Gastrocnemius medialis (tissue), 4 donors: ENCODE measurements around the gene SPACA7. TPM values are rescaled to one million over a fixed set of nuclear protein-coding genes. Genes with fewer than 3 reads are reported as not detected.
"Not testable (repeated sequence)": the region's sequence is repeated elsewhere in the genome, so short reads cannot be mapped to it uniquely, and the experiment has no call there.

ENCODE experiments used
- ATAC-seq, 2 donors: fragments of 150-250 bp; one replicate each; pipeline ENCODE4 v1.9.1; 2016
- DNase-seq, 2 donors: peaks; one replicate each; pipeline ENCODE4 v3.0.0-alpha.2; 2019
- H3K27ac ChIP-seq, 4 donors: fragments of 200-600 bp; sonication (generic); 1 replicate in 1 of 4; 2 replicates in 3 of 4; pipeline ENCODE4 v1.5.1; 2016 to 2018; ENCODE audit warnings: mild to moderate bottlenecking in 2 of 4, moderate library complexity in 1 of 4
- H3K27me3 ChIP-seq, 3 donors: fragments of 200-600 bp; sonication (generic) in 2 of 3; 1 replicate in 1 of 3; 2 replicates in 2 of 3; pipeline versions ENCODE4 v1.5.1 to v1.6.0; 2016 to 2019; ENCODE audit warnings: mild to moderate bottlenecking in 1 of 3, moderate library complexity in 1 of 3
- H3K36me3 ChIP-seq, 2 donors: fragments of 200-600 bp; sonication (generic) in 1 of 2; one replicate each; pipeline ENCODE4 v1.5.1; 2017 to 2018
- H3K4me1 ChIP-seq, 2 donors: fragments of 200-600 bp; sonication (generic) in 1 of 2; one replicate each; pipeline ENCODE4 v1.5.1; 2016 to 2017; ENCODE audit warnings: mild to moderate bottlenecking in 2 of 2
- H3K4me3 ChIP-seq, 4 donors: fragments of 200-600 bp; sonication (generic) in 3 of 4; 1 replicate in 1 of 4; 2 replicates in 3 of 4; pipeline ENCODE4 v1.5.1; 2016 to 2019; ENCODE audit warnings: mild to moderate bottlenecking in 2 of 4
- H3K9me3 ChIP-seq, 3 donors: fragments of 200-600 bp; sonication (generic) in 2 of 3; 1 replicate in 1 of 3; 2 replicates in 2 of 3; pipeline ENCODE4 v1.5.1; 2016 to 2019
- POLR2A ChIP-seq, 2 donors: fragments of 450-650 bp; IDR thresholded peaks; one replicate each; pipeline ENCODE4 v1.6.1; 2017; ENCODE audit warnings: antibody characterized with exemption in 2 of 2, mild to moderate bottlenecking in 2 of 2, moderate library complexity in 2 of 2
- in situ Hi-C, 4 donors: fragments of 200-750 bp; cut with MboI; loops; one replicate each; pipeline versions ENCODE4 v1.15.0 to v1.8.0; 2017; ENCODE audit warnings: low sequenced_read_pairs in 4 of 4
- intact Hi-C: fragments of 100-400 bp; cut with DNase I; formaldehyde crosslinking; loops from one replicate; pipeline ENCODE4 v1.15.1; 2023; ENCODE audit warnings: low total_unique reads
- total RNA-seq, 4 donors: library from RNA; depleted of rRNA; stranded (reverse); fragments of >200 nt; gene quantifications; one replicate each; pipeline versions ENCODE4 v1.1.0 to v1.2.3, GENCODE V29; 2016
- TF ChIP-seq, protein P1 (sequence below), 5 experiments: fragments of 450-650 bp in 3 of 5; fragments of 200-600 bp in 2 of 5; sonication (generic) in 2 of 5; IDR thresholded peaks in 4 of 5; conservative IDR thresholded peaks in 1 of 5; 1 replicate in 4 of 5; 2 replicates in 1 of 5; pipeline ENCODE4 v1.5.1; 2016 to 2019; ENCODE audit warnings: antibody characterized with exemption in 5 of 5, mild to moderate bottlenecking in 3 of 5, moderate library complexity in 3 of 5

The SPACA7 gene
- total RNA-seq, 4 donors from 2014 or later, result not detected

DNA sequence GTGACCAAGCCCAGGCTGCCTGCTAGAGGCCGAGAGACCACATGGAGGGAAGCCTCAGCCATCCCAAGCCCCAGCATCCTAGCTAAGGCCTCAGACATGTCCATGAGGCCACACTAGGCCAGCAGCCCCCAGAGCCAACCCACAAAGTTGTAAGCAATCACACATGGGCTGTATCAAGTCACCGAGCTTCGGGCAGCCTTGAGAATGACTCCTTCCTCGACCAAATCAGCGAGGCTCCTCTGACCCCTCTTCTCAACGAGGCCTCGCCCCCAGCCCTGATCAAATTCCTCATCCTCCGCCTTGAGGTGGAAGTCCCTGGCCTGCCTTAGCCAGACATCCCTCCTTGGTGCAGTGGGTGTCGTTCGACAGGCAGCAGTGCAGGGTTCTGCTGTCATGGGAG lies 1.9 kb upstream of the SPACA7 start:
- ATAC-seq (no peak), DNase-seq (no peak)
- Histone ChIP-seq H3K27ac (no peak overlapping the region), H3K36me3 (no peaks in the 10 kb centered on the region), H3K4me1 (no peaks in the 10 kb centered on the region), H3K4me3 (no peak overlapping the region), H3K9me3 (no peaks in the 10 kb centered on the region), H3K27me3 (no peaks in the 10 kb centered on the region)
- in situ Hi-C loops, result no loop called here
- TF ChIP-seq, protein P1, sequence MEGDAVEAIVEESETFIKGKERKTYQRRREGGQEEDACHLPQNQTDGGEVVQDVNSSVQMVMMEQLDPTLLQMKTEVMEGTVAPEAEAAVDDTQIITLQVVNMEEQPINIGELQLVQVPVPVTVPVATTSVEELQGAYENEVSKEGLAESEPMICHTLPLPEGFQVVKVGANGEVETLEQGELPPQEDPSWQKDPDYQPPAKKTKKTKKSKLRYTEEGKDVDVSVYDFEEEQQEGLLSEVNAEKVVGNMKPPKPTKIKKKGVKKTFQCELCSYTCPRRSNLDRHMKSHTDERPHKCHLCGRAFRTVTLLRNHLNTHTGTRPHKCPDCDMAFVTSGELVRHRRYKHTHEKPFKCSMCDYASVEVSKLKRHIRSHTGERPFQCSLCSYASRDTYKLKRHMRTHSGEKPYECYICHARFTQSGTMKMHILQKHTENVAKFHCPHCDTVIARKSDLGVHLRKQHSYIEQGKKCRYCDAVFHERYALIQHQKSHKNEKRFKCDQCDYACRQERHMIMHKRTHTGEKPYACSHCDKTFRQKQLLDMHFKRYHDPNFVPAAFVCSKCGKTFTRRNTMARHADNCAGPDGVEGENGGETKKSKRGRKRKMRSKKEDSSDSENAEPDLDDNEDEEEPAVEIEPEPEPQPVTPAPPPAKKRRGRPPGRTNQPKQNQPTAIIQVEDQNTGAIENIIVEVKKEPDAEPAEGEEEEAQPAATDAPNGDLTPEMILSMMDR (IDR thresholded peaks at IDR 0.05 in 4 of 5, conservative IDR thresholded peaks at IDR 0.05 in 1 of 5), result no peak
- TF ChIP-seq POLR2A (IDR thresholded peaks at IDR 0.05), result no peak
- intact Hi-C loops, result no loop called here

DNA sequence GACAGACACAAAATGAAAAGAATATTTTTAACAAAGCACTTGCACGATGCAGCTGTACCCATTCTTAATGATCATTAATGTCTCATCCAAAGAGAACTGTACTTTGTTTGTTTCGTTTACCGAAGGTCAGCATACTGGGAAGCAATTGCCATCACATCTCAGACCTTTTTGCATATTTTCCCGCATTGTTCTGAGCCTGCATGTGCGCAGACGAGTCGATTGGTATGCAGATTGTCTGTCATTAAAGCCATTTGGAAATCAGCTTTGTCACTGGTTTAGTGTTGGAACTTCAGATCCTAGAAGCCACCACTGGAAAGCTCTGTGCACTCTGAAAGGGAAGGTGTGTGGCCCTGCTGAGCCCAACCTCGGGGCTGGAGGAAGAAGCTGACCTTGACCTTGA lies 15.6 kb downstream of the SPACA7 start:
- Histone ChIP-seq H3K4me1 (no peaks in the 10 kb centered on the region), H3K9me3 (no peaks in the 10 kb centered on the region), H3K36me3 (no peaks in the 10 kb centered on the region), H3K27me3 (no peaks in the 10 kb centered on the region), H3K27ac (no peak overlapping the region), H3K4me3 (no peak overlapping the region)
- no peak for DNase-seq
- no peak for TF ChIP-seq POLR2A (IDR thresholded peaks at IDR 0.05)
- TF ChIP-seq, protein P1 (IDR thresholded peaks at IDR 0.05 in 4 of 5, conservative IDR thresholded peaks at IDR 0.05 in 1 of 5), result no peak
- intact Hi-C loops (no loop called here), in situ Hi-C loops (no loop called here)
- no peak for ATAC-seq

DNA sequence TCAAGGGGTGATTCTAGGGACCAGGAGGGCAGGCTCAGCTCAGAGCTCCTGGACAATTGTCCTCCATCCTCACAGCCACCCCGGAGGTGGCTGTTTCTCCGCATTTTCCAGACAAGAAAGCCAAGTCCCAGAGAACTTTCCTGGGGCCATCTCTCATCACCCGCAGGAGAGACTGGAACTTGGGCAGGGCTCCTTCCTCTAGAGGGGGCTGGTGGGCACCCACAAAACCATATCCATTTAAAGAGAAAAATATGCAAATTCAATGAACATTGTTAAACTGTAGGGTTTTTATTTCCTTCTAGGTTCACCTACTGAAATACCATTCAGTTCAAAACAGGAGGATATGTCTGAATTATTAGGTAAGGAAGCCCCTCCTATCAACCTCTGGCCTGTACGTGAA lies 16.6 kb downstream of the SPACA7 start:
- H3K27me3 ChIP-seq, result no peaks in the 10 kb centered on the region
- no peak overlapping the region for H3K27ac ChIP-seq
- H3K4me1 ChIP-seq, result no peaks in the 10 kb centered on the region
- H3K9me3 ChIP-seq, result no peaks in the 10 kb centered on the region
- in situ Hi-C loops, result no loop called here
- TF ChIP-seq POLR2A (IDR thresholded peaks at IDR 0.05), result no peak
- TF ChIP-seq, protein P1 (IDR thresholded peaks at IDR 0.05 in 4 of 5, conservative IDR thresholded peaks at IDR 0.05 in 1 of 5), result no peak
- ATAC-seq (no peak), DNase-seq (no peak)
- H3K36me3 ChIP-seq, result no peaks in the 10 kb centered on the region
- no peak overlapping the region for H3K4me3 ChIP-seq
- intact Hi-C loops, result no loop called here

DNA sequence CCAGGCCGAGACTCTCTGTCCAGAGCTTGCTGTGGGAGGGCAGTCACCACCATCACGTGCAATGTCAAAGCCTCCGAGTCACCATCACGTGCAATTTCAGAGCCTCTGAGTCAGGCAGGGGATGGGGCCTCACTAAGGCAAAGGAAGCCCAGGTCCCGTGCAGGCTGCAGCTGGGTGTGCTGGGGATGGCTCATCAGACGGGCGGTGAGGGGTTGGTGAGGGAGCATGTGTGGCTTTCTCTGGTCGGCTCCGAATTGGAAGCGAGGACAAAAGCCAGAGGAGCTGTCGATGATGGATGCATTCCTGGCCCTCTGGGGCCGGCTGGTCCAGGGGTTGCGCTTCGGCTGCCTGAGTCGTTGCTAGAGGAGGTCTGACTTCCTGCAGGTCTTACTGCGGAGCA lies 18.9 kb downstream of the SPACA7 start:
- H3K4me3 ChIP-seq, H3K9me3 ChIP-seq, in situ Hi-C loops, ATAC-seq, H3K36me3 ChIP-seq, H3K4me1 ChIP-seq, intact Hi-C loops, H3K27ac ChIP-seq, H3K27me3 ChIP-seq, DNase-seq: not testable (repeated sequence)

DNA sequence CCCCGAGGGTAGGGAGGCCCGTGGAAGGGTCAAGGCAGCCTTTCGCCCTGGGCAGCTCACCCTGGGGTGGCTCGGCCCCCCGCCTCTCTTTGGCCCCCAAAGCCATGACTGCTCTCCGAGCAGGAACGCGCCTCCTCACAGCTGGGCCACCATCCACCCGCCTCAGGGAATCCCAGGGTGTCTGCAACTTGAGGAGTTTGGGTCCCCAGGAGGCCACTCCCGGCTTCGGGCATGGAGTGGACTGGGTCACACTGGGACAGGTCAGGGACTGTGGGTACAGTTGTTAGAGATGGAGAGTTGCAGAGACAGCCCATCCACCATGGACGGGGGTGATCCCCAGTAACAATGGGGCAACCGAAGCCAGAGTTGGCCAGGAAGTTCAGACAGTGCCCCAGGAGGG lies 19.8 kb downstream of the SPACA7 start:
- ATAC-seq, H3K9me3 ChIP-seq, DNase-seq, H3K27ac ChIP-seq, H3K4me1 ChIP-seq, in situ Hi-C loops, H3K27me3 ChIP-seq, H3K36me3 ChIP-seq, intact Hi-C loops, H3K4me3 ChIP-seq: not testable (repeated sequence)

DNA sequence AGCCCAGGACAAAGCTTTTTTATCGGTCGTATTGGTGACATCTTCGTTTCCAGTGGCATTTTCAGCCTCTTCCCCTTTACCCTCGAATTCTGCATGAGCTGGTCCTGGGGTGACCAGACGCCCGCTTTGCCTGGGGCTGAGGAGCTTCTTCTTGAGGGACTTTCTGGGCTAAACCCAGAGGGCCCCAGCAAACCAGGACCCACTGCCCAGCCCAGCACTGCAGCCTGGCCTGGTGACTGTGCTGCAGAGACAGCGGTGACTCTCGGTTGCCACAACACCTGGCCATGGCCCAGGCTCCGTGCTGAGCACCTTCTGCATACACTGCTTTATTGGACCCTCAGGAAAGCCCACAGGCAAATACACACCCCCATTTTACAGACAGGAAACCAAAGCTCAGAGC lies 21.0 kb downstream of the SPACA7 start:
- H3K36me3 ChIP-seq, result no peaks in the 10 kb centered on the region
- in situ Hi-C loops (no loop called here), intact Hi-C loops (no loop called here)
- no peaks in the 10 kb centered on the region for H3K9me3 ChIP-seq
- H3K27me3 ChIP-seq, result no peaks in the 10 kb centered on the region
- ATAC-seq (no peak), DNase-seq (no peak)
- TF ChIP-seq, protein P1 (IDR thresholded peaks at IDR 0.05 in 4 of 5, conservative IDR thresholded peaks at IDR 0.05 in 1 of 5), result no peak
- TF ChIP-seq POLR2A (IDR thresholded peaks at IDR 0.05), result no peak
- H3K4me3 ChIP-seq, result no peak overlapping the region
- H3K4me1 ChIP-seq, result no peaks in the 10 kb centered on the region
- H3K27ac ChIP-seq, result no peak overlapping the region

DNA sequence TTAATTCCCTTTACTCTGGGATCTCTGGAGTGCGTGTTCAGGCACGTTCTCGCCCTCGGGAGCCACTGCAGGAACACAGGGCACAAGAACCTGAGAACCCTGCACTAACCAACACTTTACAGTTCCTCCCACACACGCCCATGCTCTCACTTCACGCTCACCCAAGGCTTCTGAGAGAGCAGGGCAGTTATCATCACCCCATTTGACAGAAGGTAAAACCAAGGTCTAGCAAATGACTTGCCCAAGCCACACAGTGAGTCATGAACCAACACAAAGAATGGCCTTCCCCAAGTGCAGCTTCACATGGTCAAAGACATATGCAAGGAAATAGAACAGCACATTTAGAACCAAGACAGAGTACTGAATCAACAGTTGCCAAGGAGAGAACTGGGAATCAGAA lies 22.2 kb downstream of the SPACA7 start:
- H3K4me1 ChIP-seq, H3K4me3 ChIP-seq, intact Hi-C loops, H3K27me3 ChIP-seq, H3K27ac ChIP-seq, H3K36me3 ChIP-seq, in situ Hi-C loops, ATAC-seq, DNase-seq, H3K9me3 ChIP-seq: not testable (repeated sequence)

DNA sequence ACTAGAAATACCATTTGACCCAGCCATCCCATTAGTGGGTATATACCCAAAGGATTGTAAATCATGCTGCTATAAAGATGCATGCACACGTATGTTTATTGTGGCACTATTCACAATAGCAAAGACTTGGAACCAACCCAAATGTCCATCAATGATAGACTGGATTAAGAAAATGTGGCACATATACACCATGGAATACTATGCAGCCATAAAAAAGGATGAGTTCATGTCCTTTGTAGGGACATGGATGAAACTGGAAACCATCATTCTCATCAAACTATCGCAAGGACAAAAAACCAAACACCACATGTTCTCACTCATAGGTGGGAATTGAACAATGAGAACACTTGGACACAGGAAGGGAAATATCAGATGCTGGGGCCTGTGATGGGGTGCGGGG lies 33.7 kb downstream of the SPACA7 start:
- intact Hi-C loops, H3K4me1 ChIP-seq, in situ Hi-C loops: not testable (repeated sequence)

More for the DNA sequence above, 33.7 kb downstream of the SPACA7 start:
- H3K27ac ChIP-seq, ATAC-seq, H3K27me3 ChIP-seq, H3K36me3 ChIP-seq, H3K4me3 ChIP-seq, H3K9me3 ChIP-seq, DNase-seq: not testable (repeated sequence)
